ENCODE results near the gene KMT2E.
"Not testable (repeated sequence)": the region's sequence is repeated elsewhere in the genome, so short reads cannot be mapped to it uniquely, and the experiment has no call there.

Gene KMT2E

DNA sequence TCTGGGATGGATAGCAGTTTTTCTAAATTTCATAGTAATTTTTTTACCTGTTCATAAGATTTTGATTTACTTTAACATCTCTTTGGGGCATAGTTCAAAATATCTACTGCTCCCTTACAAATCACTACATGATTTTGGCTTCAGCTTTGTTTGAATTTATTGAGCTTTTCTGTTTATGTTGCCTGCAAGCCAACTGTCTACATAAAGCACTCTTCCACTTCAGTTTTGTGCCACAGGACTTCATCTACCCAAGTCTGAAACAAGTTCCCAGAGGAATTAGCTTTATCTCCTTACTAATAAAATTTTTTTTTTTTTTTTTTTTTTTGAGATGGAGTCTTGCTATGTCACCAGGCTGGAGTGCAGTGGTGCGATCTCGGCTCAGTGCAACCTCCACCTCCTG lies 45.4 kb upstream of the KMT2E start:
- Histone ChIP-seq H3K9me3 (no peaks in the 10 kb centered on the region), H3K27me3 (no peaks in the 10 kb centered on the region), H3K4me3 (ENCODE audit: low read depth, low read length) (no peak overlapping the region), H3K36me3 (no peaks in the 10 kb centered on the region), H3K4me1 (peaks cover under 1% of the 10 kb centered on the region; the same call in 1 of the 2 replicates)
- TF ChIP-seq, protein P1, sequence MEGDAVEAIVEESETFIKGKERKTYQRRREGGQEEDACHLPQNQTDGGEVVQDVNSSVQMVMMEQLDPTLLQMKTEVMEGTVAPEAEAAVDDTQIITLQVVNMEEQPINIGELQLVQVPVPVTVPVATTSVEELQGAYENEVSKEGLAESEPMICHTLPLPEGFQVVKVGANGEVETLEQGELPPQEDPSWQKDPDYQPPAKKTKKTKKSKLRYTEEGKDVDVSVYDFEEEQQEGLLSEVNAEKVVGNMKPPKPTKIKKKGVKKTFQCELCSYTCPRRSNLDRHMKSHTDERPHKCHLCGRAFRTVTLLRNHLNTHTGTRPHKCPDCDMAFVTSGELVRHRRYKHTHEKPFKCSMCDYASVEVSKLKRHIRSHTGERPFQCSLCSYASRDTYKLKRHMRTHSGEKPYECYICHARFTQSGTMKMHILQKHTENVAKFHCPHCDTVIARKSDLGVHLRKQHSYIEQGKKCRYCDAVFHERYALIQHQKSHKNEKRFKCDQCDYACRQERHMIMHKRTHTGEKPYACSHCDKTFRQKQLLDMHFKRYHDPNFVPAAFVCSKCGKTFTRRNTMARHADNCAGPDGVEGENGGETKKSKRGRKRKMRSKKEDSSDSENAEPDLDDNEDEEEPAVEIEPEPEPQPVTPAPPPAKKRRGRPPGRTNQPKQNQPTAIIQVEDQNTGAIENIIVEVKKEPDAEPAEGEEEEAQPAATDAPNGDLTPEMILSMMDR (IDR thresholded peaks at IDR 0.05; ENCODE audit: low read depth, low read length), result no peak
- no peak for DNase-seq

GRCh38 chr7:104969183-104969582 lies 44.8 kb upstream of the KMT2E start:
- TF ChIP-seq, protein P1 (IDR thresholded peaks at IDR 0.05; ENCODE audit: low read depth, low read length), result no peak
- H3K4me3 ChIP-seq (ENCODE audit: low read depth, low read length), result no peak overlapping the region

DNA sequence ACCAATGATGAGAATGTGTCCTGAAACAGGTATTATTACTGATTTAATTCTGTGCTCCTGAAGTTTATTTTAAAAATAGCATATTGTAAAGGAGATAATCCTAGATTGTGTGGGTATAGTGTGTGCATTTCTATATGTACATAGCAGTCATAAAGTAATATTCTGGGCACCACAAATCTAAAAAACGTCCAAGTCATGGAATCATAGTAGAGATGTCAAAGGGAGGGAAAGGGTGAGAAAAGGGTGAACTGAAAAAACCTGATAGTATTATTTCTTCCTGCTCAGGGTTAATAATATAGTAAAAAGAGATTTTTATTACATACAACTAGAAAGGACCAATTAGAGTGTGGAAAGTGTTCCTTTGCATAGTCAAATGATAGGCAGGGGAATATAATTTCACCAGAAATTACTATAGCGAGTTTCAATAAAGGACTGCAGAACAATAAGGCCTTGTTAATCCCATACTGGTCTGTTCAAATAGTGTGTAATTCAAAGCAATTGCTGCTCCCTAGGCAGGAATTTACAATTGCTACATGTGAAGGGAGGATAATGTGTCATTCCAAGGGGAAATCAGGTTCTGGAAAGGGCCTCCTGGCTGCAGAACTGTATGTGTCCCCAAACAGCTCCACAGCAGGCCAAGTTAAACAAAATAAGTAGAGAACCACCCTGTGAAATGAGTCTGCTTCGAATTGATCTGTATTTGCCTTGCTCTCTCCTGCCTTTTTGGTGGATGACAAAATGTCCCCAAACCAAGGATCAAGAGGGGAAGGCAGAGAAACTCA lies 42.5 kb upstream of the KMT2E start:
- Histone ChIP-seq H3K4me3 (ENCODE audit: low read depth, low read length) (no peak overlapping the region), H3K4me1 (no peaks in the 10 kb centered on the region), H3K9me3 (no peaks in the 10 kb centered on the region), H3K27me3 (no peaks in the 10 kb centered on the region), H3K36me3 (no peaks in the 10 kb centered on the region)
- no peak for DNase-seq
- TF ChIP-seq, protein P1 (IDR thresholded peaks at IDR 0.05; ENCODE audit: low read depth, low read length), result no peak

More at GRCh38 chr7:104969183-104969582, 44.8 kb upstream of the KMT2E start:
- no peaks in the 10 kb centered on the region for H3K27me3 ChIP-seq
- H3K9me3 ChIP-seq, result no peaks in the 10 kb centered on the region
- no peak for DNase-seq
- H3K4me1 ChIP-seq, result no peaks in the 10 kb centered on the region
- no peaks in the 10 kb centered on the region for H3K36me3 ChIP-seq

GRCh38 chr7:104972500-104972899 lies 41.5 kb upstream of the KMT2E start:
- Histone ChIP-seq H3K36me3 (no peaks in the 10 kb centered on the region), H3K9me3 (no peaks in the 10 kb centered on the region), H3K4me3 (ENCODE audit: low read depth, low read length) (no peak overlapping the region), H3K4me1 (no peaks in the 10 kb centered on the region), H3K27me3 (no peaks in the 10 kb centered on the region)
- TF ChIP-seq, protein P1 (IDR thresholded peaks at IDR 0.05; ENCODE audit: low read depth, low read length), result no peak
- no peak for DNase-seq

DNA sequence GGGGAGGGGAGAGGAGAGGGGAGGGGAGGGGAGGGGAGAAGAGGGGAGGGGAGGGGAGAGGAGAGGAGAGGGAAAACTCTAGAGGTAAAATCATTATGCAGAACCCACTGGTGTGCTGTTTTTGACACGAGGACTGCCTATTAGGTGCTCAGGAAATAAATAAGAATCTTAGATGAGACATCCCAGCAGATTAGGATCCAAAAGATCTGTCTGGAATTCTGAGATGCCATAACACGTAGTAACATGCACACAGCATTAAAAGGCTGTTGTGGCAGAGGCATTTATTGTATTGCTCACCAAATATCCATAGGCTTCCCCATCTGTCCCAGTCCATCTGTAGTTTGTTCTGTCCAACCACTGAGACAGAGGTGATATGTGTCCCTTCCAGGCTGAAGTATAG lies 40.8 kb upstream of the KMT2E start:
- no peak overlapping the region for H3K4me3 ChIP-seq (ENCODE audit: low read depth, low read length)
- TF ChIP-seq, protein P1 (IDR thresholded peaks at IDR 0.05; ENCODE audit: low read depth, low read length), result no peak
- H3K27me3 ChIP-seq, result no peaks in the 10 kb centered on the region
- H3K4me1 ChIP-seq, result no peaks in the 10 kb centered on the region
- no peak for DNase-seq
- H3K36me3 ChIP-seq, result no peaks in the 10 kb centered on the region
- no peaks in the 10 kb centered on the region for H3K9me3 ChIP-seq

DNA sequence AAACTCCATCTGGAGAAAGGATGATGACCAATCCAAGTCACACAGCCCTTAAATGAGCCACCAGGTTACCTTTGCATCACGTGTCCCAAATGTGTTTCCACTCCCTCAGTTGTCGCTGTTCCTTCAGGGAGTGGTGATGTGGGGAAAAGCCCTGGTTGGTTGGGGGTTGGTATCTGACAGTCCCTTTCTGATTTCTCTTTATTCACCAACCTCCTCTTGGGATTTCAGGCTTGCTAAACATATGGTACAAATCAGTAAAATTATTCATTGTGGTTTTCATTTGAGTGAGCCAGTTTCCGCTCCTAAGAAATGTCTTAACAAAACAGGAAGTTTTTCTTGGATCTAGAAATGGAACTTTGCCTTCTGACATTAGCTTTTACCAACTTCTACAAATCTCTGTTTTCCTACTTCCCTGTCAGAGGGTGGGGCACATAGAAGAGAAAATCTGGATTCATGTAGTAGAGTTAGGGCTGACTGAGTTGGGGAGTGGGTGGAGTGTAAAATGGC lies 40.0 kb upstream of the KMT2E start:
- Histone ChIP-seq H3K36me3 (no peaks in the 10 kb centered on the region), H3K27me3 (no peaks in the 10 kb centered on the region), H3K4me3 (ENCODE audit: low read depth, low read length) (no peak overlapping the region), H3K4me1 (peaks cover 3% of the 10 kb centered on the region), H3K9me3 (no peaks in the 10 kb centered on the region)
- TF ChIP-seq, protein P1 (IDR thresholded peaks at IDR 0.05; ENCODE audit: low read depth, low read length), result no peak
- no peak for DNase-seq

DNA sequence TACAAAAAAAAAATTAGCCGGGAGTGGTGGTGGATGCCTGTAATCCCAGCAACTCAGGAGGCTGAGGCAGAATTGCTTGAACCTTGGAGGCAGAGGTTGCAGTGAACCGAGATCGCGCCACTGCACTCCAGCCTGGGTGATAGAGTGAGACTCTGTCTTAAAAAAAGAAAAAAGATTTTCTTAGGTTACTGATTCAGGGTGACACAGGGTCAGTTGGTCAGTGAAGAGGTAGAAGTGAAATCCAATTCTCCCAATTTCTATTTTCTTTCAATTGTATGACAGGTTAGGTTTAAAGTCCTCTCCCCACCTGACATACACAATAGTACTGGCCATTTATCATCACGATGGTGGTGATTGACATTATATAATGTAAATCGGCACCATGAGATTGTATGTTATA lies 38.5 kb upstream of the KMT2E start:
- H3K4me1 ChIP-seq; H3K27me3 ChIP-seq; H3K9me3 ChIP-seq; H3K4me3 ChIP-seq (ENCODE audit: low read depth, low read length); DNase-seq; H3K36me3 ChIP-seq: not testable (repeated sequence)
